ENCODE results near the gene WFIKKN1.
A peak's percentile ranks its signal among the peaks of the same experiment; 100 is the strongest.
"Not testable (repeated sequence)": the region's sequence is repeated elsewhere in the genome, so short reads cannot be mapped to it uniquely, and the experiment has no call there.

The WFIKKN1 gene

DNA sequence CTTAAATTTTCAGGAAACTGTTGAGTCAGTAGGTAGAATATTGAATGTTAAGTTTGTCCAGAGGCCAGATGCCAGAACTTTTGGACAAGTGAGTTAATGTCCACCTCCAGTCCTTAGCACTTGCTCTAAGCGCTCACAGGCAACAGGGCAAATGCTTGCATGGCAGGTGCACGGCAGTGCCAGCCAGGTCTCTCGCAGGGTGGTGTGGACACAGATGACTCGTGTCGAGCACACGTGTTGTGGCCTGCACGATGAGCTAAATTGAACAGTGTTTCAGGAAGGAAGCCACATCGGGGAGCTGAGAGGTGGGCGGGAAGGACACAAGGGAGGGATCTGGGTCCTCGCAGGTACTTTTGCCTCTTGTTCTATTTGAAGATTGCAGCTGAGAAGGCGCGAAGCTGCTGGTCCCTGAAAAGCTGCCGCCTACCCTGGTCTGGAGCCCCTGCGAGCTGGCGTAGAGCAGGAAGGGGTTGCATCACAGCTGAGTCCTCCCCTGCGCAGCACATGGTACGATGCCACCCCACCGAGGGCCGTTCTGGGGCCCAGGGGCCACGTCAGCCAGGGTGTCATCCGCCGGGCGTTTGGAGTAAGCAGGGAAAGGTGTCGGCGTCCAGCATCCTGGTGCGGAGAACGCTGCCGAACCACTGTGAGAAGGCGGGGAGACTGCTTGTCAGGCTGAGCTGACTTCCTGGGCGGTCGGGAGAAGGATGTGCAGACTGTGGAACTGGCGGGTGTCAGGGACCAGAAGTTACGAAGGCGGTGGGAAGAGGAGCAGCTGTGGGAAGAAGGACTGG is 34.6 kb upstream of the WFIKKN1 start:
- DNase-seq (ENCODE audit: low read depth): no peak

GRCh38 chr16:596736-597060 is 34.1 kb upstream of the WFIKKN1 start:
- DNase-seq (ENCODE audit: low read depth): no peak

DNA sequence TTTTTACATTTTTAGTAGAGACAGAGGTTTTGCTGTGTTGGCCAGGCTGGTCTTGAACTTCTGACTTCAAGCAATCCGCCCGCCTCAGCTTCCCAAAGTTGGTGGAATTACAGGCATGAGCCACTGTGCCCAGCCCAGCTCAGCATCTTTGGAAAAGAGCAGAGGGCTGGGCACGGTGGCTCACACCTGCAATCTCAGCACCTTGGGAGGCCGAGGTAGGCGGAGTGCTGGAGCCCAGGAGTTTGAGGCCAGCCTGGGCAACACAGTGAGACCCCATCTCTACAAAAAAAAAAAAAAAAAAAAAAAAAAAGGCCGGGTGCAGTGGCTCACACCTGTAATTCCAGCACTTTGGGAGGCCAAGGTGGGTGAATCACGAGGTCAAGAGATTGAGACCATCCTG is 33.1 kb upstream of the WFIKKN1 start:
- DNase-seq (ENCODE audit: low read depth): not testable (repeated sequence)

- no peak for DNase-seq (ENCODE audit: low read depth)
Measured at GRCh38 chr16:598823-599739, 31.7 kb upstream of the WFIKKN1 start.

DNA sequence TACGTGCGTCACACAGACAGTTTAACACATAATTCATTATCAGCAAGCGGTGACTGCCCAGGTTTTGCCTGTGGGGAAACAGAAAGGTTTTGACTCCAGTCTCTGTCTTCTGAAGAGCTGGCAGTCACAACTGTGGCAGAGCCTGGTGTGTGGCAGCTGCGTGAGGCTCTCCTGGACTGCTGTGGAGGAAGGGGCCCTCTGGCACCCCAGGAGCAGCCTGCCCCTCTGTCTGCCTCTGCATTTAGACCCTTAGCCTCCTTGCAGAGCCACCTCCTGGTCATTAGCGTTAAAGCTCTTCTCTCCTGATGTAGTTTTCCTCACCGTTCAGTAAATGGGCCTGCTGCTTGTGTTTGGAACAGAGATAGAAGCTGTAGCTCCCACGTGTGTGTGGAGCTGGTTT is 30.0 kb upstream of the WFIKKN1 start:
- no peak for DNase-seq (ENCODE audit: low read depth)

GRCh38 chr16:603933-604332 is 26.9 kb upstream of the WFIKKN1 start:
- DNase-seq (ENCODE audit: low read depth): no peak

GRCh38 chr16:606656-607307 is 24.0 kb upstream of the WFIKKN1 start:
- no peak for DNase-seq (ENCODE audit: low read depth)

- no peak for DNase-seq (ENCODE audit: low read depth)
Measured at GRCh38 chr16:608019-608418, 22.8 kb upstream of the WFIKKN1 start.

GRCh38 chr16:609316-609715 is 21.5 kb upstream of the WFIKKN1 start:
- DNase-seq (ENCODE audit: low read depth): no peak

DNA sequence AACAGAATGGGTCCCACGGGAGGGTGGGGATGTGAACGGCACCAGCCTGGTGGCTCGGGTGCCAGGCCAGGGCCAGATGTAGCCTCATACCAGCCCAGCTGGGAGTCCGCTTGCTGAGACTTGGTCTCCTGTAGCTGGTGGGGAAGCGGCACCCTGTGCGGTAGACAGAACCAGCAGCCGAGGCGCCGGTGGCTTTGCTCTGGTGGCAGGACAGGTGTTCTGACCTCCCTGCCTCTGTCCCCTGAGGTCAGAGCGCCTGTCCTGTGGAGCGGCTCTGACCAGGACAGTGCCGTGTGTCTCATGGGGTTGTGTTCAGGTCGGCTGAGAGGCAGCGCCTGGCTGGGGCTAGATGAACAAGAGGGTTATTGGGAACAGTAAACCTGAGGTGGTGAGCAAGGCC is 20.8 kb upstream of the WFIKKN1 start:
- no peak for DNase-seq (ENCODE audit: low read depth)

GRCh38 chr16:610513-611381 is 20.0 kb upstream of the WFIKKN1 start:
- peak; percentile 29 for DNase-seq (ENCODE audit: low read depth)

DNA sequence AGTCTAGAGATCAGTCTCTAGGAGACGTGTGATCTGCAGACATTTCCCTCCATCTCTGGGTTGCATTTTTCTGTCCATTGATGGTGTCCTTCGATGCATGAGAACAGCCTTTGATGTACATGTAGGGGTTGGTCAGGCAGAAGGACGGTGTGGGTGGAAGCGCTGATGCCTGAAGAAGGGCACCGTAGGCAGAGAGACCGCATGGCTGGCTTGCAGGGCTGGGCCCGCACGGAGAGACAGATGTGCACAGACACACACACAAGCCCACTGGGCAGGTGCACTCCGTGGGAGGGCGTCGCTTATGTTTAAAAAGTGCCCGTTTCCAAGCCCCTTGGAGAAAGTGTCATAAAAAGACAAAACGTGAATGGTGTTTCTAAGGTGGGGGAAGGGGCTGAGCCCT is 15.7 kb upstream of the WFIKKN1 start:
- no peak for DNase-seq (ENCODE audit: low read depth)

DNA sequence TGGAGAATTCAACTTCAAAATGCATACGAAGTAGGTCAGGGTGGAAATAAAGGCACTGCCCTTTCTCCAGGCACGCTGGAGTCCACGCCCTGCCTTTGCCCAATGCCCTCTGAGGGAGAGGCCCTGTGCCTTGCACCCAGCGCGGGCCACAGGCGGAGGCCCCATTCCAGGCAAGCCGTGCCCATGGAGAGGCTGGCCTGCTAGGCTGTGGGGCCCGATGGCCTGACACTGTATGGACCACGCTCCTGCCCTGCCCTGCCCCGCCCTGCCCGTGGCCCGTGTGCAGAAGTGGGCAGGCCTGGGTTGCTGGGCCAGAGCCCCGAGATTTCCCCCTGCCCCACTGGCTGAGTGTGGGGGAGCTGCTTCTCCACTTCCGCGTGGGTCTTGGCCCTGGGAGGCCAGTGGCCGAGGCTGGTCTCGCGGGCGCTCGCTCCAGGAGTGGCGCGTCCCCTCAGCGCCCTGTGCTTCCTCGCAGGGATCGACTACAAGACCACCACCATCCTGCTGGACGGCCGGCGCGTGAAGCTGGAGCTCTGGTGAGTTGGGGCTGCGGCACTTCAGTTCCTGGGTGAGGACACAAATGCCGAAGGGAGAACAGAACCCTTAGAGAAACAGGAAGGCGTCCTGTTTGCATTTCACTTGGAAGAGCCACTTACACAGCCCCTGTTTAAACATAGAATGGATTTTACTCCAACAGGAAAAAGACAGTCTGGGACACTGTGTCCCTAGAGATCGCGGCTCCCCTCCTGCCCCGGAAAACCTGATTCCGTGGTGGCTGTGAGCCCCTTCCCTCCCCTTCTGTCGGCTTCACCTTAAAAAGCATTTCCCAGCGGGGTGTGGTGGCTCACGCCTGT is 13.8 kb upstream of the WFIKKN1 start:
- DNase-seq (ENCODE audit: low read depth): no peak

DNA sequence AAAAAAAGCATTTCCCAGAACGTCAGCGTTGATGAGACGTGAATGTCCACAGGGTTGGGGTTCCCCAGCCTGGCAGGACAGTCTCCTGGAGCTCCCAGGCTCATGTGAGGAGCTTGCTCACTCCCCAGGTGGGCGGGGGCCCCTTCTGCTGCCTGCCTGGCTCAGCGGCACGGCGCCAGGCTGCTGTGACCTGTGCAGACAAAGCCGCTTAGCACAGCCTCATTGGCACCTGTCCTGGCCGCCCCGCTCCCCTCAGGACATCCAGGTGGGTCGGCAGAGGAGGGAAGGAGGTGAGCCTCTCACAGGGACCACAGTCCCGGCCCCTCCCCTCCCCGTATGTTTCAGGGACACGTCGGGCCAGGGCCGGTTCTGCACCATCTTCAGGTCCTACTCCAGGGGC is 12.9 kb upstream of the WFIKKN1 start:
- no peak for DNase-seq (ENCODE audit: low read depth)

GRCh38 chr16:619476-620100 is 11.2 kb upstream of the WFIKKN1 start:
- DNase-seq (ENCODE audit: low read depth): no peak

GRCh38 chr16:620700-621525 is 9.9 kb upstream of the WFIKKN1 start:
- DNase-seq (ENCODE audit: low read depth): no peak

DNA sequence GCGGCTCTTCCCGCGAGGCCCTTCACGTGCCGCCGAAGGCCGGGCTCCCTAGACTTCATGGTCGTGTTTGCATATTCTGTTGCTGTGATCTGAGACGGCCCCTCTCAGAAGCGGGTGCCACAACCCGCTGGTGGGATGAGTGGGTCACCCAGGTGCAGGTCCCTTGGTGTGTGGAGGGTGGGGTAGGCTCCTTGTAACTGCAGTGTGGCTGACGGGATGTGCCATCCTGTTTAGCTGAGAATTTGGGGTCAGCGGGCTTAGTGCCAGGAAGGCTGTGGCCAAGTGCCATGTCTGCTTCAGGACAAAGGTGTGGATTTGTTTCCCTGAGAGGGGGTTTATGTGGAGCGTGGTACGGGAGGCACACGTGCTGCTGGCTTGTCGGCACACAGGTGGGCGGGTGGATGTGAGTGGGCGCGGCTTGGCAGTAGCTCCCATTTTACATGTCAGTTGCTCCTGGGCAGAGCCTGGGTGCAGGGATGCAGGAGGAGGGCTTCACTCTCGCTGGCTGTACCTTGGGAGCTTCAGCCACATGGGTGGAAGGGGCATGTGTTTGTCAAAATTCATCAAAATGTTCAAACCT is 9.2 kb upstream of the WFIKKN1 start:
- no peak for DNase-seq (ENCODE audit: low read depth)

GRCh38 chr16:622920-623280 is 7.9 kb upstream of the WFIKKN1 start:
- no peak for DNase-seq (ENCODE audit: low read depth)

GRCh38 chr16:624526-625070 is 6.2 kb upstream of the WFIKKN1 start:
- no peak for DNase-seq (ENCODE audit: low read depth)

Measured in stimulated activated CD8-positive, alpha-beta memory T cell treated with anti-CD3 and anti-CD28 coated beads, Interleukin-15, amount 100 ng/mL, for 24 hours (primary cell).